OCI-LY3 (cell line): ENCODE measurements around the gene KDM4B.

Source experiments
- CTCF ChIP-seq: fragments of 200-600, 300-600 bp; sonication (generic); IDR thresholded peaks from 2 replicates; pipeline ENCODE4 v1.5.1; 2014; ENCODE audit warnings: antibody characterized with exemption, low read length, low read depth
- EZH2phosphoT487 ChIP-seq: fragments of 200-600 bp; shearing (Covaris generic); IDR thresholded peaks from 2 replicates; pipeline ENCODE4 v1.6.1; 2018; ENCODE audit warnings: antibody characterized with exemption, mixed run types, low read depth

- TF ChIP-seq CTCF (no peak), EZH2phosphoT487 (no peak)
These were observed 112.7 kb downstream of the KDM4B start for GRCh38 chr19:5081443-5082161.
